HG03196 (cell line): ENCODE results near the gene FRMD4B.
"Not testable (repeated sequence)": the region's sequence is repeated elsewhere in the genome, so short reads cannot be mapped to it uniquely, and the experiment has no call there.

Experiments
- ATAC-seq: cut with Tn5 transposase; IDR thresholded peaks from one replicate; pipeline ENCODE4 v1.9.1; 2021; ENCODE audit not compliant: unreplicated experiment

FRMD4B gene

DNA sequence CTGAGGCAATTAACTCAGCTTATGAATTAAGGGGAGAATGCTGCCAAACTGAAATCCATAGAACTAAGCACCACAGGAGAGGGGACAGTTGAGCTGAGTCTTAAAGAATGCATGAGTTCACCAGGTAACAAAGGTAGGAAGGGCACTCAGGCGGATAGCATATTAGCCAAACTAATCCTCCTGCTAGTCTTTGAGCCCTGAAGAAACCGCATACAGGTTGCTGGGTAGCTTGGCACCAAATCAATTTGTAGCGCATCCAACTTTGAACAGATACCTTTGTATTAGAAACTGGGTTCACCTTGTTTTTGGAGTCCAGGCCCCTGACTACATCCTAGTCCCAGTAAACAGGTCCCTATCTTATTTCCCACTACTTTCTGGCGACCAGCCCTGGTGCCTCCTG lies 93.7 kb downstream of the FRMD4B start:
- no peak for ATAC-seq

DNA sequence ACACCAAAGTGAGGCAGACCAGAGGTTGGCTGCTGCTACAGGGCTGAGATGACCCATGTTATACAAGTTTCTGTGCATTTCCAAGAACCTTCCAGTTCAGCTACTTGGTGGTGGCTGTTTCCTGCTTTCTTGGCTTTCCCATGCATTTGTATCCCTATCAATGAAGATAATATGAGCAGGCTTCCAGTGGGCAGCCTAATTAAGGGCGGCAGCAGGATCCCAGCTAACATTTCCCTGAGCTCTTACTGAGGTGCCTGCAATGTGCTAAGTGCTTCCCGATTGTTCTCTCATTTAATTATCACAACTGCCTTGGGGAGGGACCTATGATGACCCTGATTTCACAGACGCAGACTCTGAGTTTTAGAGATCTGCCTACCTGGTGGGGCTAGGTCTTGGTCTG lies 95.5 kb downstream of the FRMD4B start:
- no peak for ATAC-seq

DNA sequence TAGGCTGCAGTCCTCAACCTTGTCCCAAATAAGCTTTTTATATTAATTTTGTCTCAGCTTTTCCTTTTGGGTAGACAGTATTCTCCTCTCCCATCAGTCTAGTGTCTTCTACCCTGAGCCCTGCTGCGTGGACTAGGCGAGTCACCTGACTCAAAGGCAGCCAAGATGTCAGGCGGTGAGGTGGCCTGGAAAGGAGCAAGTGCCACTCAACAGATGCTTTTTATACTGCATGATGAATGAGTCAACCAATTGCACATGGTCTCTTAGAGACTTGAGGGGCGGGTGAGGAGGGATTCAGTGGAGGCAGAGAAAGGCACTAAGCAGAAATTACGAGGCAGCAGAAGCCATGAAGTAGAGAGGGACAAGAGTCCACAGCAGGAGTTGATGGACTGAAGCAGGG lies 95.9 kb downstream of the FRMD4B start:
- ATAC-seq, result no peak

- no peak for ATAC-seq
Observed at GRCh38 chr3:69288161-69288895, 97.6 kb downstream of the FRMD4B start.

DNA sequence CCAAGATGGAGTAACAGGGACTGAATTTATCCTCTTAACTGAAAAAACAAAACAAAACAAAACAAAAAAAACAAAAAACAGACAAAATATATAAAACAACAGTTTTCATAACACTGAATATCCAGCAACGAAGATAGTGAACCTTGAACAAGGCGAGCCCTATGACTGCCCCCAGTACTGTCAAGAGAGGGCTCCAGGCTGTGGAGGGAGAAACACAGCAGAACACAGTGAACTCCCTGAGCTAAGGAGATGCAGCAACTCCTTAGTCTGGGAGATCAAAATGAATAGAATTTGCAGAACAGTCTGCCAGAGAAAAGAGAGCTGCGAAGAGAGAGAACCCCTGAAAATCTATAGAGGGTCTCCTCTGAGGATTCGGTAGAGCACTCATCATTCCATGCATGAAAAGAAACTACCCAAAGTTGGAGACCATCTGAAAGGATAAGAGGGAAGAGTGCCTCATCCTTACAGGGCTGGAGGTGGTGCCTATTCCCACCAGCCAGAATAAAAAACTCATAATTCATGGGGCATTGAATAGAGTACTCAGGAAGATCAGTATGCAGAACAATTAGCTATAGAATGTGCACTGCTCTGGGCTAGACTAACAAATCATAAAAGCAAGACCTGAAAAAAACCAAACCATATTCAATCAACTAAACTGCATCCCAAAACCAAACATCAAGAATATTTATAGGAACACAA lies 101.8 kb downstream of the FRMD4B start:
- ATAC-seq, result no peak

DNA sequence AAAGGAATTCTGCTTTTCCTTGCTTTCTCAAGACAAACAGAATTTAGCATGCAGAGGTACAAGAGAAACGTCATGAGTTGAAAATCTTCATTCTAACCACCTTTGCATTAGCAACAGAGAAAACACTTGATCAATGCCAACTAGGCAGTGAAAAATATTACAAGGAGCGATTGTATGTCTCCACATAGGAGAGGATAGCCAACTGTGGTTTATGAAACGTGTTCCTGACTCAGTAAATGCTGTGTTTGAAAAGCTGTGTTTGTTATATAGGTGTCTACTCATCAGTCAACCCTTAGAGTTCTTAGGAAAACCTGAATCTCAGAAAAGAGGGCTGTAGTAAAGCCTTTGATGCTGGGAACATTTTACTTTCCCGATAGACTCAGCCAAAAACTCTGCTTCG lies 102.4 kb downstream of the FRMD4B start:
- no peak for ATAC-seq

DNA sequence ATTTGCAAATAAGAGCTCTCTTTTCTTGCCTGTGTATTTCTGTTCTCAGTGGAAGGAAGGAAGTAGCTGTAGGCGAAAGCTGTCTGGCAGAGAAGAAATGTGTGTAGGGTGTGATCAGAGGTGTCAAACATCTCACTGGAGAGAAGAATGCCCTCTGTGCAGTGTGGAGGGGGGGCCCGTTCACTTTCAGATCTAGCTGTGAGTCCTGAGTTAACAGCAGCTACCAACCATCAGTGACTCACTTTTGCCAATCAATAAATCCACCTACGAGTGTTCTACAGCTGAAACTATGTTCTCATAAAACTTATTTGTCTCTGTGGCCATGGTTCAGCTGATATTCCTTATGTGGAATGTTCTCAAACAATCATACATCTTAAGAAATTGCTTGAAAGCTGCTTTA lies 103.7 kb downstream of the FRMD4B start:
- ATAC-seq, result no peak

- not testable (repeated sequence) for ATAC-seq
Observed at GRCh38 chr3:69277403-69277802, 108.5 kb downstream of the FRMD4B start.

DNA sequence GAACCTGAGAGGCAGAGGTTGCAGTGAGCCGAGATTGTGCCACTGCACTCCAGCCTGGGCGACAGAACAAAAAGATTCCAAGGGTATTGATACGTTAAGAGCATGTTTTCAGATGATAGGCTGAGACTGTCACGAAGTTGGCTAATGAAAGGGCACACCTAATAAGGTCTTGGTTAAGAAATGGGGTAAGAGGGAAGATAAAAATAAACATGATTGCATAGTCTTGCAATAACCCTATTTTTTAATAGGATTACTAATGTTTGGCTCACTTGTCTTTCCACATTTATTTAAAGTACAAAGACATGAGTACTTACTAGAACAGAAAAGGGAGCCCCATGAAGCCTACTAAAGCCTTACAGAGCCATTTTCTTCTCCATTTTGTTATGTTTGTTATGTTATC lies 109.0 kb downstream of the FRMD4B start:
- ATAC-seq, result no peak

- not testable (repeated sequence) for ATAC-seq
Observed at GRCh38 chr3:69276191-69276590, 109.7 kb downstream of the FRMD4B start.

GRCh38 chr3:69273896-69274295 lies 112.0 kb downstream of the FRMD4B start:
- ATAC-seq, result no peak

- no peak for ATAC-seq
Observed at GRCh38 chr3:69272556-69272955, 113.3 kb downstream of the FRMD4B start.

DNA sequence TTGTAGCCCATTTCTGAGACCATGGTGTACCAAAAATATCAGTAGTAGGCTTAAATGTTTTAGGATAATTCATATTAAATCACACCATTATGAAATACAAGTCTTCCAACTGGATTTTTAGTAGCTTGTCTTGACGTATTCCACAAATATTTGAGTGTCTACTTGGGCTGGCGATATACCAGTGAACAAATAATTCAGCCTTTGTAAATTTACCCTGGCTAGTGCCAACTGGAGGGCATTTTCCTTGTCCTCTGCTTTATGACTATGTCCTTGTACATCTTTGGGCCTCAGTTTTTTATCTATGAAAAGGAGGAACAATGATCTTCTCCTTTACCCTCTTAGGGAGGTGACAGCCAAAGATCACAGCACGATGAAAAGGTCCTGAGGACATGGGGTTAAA lies 114.8 kb downstream of the FRMD4B start:
- ATAC-seq, result no peak

GRCh38 chr3:69266585-69266984 lies 119.3 kb downstream of the FRMD4B start:
- no peak for ATAC-seq

DNA sequence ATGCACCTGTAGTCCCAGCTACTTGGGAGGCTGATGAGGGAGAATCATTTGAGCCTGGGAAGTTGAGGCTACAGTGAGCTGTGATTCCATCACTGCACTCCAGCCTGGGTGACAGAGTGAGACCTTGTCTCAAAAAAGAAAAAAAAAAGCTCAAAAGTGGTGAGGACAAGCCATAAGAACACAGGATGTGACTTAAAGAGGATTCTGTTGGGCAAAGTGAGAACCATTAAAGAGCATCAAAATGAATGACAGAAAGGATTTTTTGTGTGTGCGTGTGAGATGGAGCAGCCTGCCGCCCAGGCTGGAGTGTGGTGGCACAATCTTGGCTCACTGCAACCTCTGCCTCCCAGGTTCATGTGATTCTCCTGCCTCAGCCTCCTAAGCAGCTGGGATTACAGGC lies 119.8 kb downstream of the FRMD4B start:
- ATAC-seq, result not testable (repeated sequence)

- not testable (repeated sequence) for ATAC-seq
Observed at GRCh38 chr3:69260843-69261405, 125.0 kb downstream of the FRMD4B start.

- ATAC-seq, result no peak
Observed at GRCh38 chr3:69260216-69260787, 125.6 kb downstream of the FRMD4B start.

GRCh38 chr3:69259125-69259524 lies 126.8 kb downstream of the FRMD4B start:
- no peak for ATAC-seq

- ATAC-seq, result no peak
Observed at GRCh38 chr3:69255928-69256327, 130.0 kb downstream of the FRMD4B start.

DNA sequence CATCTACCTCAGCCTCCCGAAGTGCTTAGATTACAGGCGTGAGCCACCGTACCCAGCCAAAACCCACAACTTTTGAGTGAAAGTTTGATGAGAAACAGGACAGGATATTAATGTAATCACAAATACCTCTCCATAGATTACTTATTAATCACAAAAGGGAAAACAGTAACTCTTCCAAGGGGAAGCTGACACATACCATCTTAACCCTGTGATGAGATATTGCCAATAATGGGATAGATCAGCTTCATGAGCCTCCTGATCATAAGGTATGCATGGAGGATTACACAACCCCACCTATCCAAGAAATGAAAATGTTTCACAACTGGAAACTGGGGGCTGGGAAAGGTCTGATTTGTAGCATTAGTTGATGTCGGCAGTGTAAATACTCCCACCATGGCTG lies 131.5 kb downstream of the FRMD4B start:
- no peak for ATAC-seq

DNA sequence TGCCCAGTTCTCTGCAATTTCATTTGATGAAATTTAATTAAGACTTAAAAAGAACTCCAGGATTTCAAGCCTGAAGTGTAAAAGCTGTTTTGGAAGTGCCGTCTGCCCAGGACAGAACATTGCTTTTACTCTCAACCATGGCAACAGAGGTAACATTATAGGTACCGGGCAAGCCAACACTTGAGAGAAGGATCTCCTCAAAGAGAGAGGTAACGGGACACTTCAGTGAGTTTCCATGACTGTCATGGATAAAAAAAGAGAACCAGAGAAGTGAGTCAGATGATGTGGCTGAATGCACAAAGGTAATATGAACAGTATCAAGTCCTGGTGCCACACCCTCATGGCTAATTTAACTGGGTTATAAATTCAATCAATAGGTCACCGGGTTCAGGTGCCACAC lies 133.3 kb downstream of the FRMD4B start:
- no peak for ATAC-seq

- ATAC-seq, result no peak
Observed at GRCh38 chr3:69252141-69252540, 133.7 kb downstream of the FRMD4B start.
